Sigmoid colon (tissue), 4 donors: ENCODE results near the gene CHPT1.

Source experiments
- CTCF ChIP-seq, 4 experiments: fragments of 450-650 bp in 3 of 4; fragments of 200-600 bp in 1 of 4; IDR thresholded peaks; one replicate each; pipeline ENCODE4 v1.5.1; 2016 to 2019; ENCODE audit warnings: antibody characterized with exemption in 4 of 4, mild to moderate bottlenecking in 3 of 4, moderate library complexity in 2 of 4
- EP300 ChIP-seq, 4 donors: sonication (generic); formaldehyde crosslinking; IDR thresholded peaks; one replicate each; pipeline ENCODE4 v1.6.1; 2017; ENCODE audit warnings: antibody characterized with exemption in 4 of 4
- POLR2A ChIP-seq, 2 donors: fragments of 450-650 bp; IDR thresholded peaks; one replicate each; pipeline ENCODE4 v1.6.1; 2016; ENCODE audit warnings: antibody characterized with exemption in 2 of 2, mild to moderate bottlenecking in 2 of 2, moderate library complexity in 2 of 2
- POLR2AphosphoS5 ChIP-seq, 4 donors: sonication (generic); formaldehyde crosslinking; IDR thresholded peaks; one replicate each; pipeline ENCODE4 v1.6.1; 2017; ENCODE audit warnings: antibody characterized with exemption in 4 of 4

DNA sequence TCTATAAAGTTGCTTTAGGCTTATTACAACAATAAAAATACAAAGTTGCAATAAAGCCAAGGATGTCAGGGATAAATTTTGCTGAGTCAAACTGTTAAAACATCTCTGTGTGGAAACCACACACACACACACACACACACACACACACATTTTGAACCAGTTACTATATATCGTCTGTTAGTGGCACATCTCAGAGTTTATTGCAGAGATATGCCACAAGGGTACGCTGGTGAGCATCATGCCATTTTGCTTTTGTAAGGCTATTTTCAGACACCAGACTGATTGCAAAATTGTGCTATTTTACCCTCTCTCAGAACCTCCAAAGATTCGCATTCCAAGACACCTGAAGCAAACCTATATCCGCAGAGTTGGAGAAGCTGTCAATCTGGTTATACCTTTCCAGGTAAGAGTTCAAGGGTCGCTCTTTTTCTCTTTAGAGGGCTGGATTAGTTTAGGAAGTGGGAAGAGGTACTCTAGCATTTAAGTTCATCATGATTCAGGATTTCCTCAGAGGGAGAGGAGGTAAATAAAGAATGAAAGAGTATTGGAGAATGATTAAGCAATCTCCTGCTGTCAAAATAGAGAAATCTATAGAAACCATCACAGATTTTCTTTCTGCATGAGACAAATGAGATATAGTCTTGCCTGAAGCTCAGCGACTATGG lies 27.3 kb upstream of the CHPT1 start:
- peak; percentile 31 to 41 (median 36) for TF ChIP-seq CTCF (IDR thresholded peaks at IDR 0.05)
- no peak for TF ChIP-seq POLR2AphosphoS5 (IDR thresholded peaks at IDR 0.05)
- TF ChIP-seq POLR2A (IDR thresholded peaks at IDR 0.05) = no peak
- TF ChIP-seq EP300 (IDR thresholded peaks at IDR 0.05) = no peak
